HG03439 (cell line): ENCODE measurements around the gene NBAS.

Experiments used
- ATAC-seq: cut with Tn5 transposase; IDR thresholded peaks from one replicate; pipeline ENCODE4 v1.9.1; 2021; ENCODE audit warnings: mild to moderate bottlenecking, moderate library complexity; ENCODE audit not compliant: unreplicated experiment

The NBAS gene

DNA sequence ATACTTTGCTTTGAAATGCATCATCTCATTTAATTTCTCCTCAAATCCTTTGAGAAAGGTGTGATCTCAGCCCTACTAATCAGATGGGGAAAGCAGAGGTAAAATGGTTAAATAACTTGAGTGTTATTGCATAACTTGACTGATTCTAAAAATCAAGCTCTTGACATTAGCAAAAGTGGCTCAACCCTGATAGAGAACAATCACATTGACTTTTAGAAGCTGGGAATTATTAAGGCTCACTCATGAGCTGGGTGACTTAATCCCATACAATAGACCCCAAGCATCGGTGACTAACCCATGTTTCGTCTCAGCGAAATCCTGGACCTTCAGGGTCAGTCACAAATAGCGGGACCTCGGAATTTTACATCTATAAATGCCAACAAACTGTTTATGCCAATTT lies 378.9 kb downstream of the NBAS start:
- no peak for ATAC-seq

DNA sequence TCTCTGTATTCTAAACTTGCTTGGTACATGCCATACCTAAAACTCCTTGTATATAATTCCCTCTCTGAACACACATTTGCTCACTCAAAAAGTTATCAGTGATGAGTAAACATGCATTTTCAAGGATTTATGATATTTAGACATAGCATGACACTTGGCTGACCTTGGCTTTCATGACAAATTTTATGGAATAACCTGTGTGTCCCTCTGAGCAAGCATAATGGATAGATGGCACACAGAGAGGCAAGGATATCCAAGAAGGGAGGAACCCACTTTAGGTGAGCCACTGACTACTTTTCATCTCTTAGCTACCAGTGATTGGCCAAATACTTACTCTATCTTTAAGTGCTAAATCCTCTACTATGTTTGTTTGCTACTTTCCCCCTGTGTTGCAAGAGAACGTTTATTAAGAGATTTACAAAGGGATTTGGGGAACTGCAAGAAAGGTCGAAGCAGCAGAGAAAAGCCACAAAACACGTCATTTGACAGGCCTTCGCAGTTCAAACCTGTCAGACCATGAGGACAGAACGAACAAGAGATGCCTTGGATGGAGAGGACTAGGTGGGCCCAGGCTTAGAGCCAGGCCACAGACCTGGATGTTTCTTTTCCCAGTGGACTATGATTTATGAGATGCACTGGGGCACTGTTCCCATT lies 379.9 kb downstream of the NBAS start:
- no peak for ATAC-seq

GRCh38 chr2:15180379-15180778 lies 380.8 kb downstream of the NBAS start:
- ATAC-seq: no peak

DNA sequence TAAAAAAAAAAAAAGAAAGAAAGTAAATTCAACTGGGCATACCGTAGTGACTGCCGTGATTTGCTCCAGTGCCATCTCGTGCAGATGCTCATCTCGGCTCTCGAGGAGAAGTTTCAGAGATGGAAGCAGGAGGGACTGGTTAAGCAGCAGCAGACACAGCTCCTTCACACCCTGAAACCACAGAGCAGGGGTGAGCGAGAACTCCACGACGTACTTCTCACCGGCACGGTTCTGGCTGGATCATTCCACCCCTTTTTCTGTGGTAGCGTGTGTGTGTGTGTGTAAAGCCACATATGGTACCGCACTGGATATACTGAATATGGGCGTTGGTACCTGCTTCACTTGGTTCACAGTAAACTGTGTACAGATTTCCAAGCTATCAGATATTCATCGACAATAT lies 382.2 kb downstream of the NBAS start:
- no peak for ATAC-seq

DNA sequence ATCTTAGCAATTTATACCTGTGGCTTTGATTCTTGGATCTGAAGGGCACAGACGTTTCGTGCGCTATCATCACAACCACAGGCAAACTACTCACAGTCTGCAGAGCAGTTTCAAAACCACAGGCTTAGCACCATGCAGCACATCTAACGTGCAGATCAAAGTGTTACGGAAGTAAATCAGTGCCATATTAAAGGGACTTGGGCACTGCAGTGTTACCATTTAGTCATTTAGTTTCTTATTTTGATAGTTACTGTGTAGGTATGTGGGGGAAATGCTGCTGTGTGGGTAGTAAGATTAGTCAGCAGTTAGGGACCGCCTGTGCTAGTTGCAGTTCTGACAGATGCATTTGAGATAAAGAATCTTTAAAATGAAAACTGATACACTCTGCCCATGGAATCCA lies 384.0 kb downstream of the NBAS start:
- peak; percentile 99 for ATAC-seq

GRCh38 chr2:15176604-15177003 lies 384.5 kb downstream of the NBAS start:
- ATAC-seq: no peak

- ATAC-seq: no peak
These were observed 386.6 kb downstream of the NBAS start for GRCh38 chr2:15174567-15174966.

- ATAC-seq: no peak
These were observed 387.6 kb downstream of the NBAS start for GRCh38 chr2:15173501-15173900.

DNA sequence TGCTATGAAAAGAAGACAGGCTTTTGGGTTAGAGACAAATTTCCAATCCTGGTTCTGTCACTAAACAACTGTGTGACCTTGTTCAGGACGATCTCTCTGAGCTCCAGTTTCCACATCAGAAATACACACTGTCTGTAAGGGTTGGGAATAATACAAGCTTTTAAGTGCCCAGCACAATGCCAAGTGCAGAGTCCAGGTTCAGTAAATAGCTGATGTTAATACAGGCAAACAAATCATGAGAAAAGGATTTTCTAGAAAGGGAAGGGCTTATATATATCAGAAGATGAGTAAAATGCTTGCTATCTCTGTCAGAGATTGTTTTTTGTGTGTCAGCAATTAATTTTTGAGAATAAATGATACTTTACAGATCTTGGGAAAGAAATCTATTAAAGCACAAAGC lies 388.3 kb downstream of the NBAS start:
- no peak for ATAC-seq

DNA sequence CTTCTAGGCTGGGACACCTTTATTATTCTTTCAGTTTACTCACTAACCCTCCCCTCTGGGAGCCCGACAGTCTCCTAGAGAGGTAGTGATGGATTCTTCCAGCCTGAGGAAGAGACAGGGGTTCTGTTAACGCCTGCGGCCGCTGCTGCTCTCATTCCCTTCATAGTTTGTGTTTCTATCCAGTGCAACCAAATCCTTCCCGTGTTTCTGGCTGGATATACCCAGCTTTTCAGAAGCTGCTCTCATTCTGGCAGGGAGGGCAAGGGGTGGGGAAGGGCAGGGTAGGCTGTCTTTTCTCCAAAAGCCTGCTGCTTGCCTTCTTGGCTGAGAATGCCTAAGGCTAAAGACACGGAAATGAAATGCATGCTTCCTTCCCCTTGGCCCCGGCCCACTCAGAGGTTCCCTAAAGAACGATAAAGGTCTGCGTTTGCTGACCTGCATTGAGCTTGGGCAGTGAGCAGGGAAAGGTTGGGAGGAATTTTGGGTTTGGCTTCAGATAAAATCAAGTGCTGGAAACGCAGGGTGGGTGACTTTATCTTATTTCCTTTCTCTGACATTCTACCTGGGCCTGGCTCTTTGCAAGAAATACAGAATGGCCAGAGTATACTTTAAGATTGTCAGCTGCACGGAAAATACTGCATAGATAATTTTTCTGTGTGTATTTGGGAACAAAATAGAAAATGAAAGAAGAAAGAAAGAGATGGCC lies 390.9 kb downstream of the NBAS start:
- ATAC-seq: no peak

- ATAC-seq: no peak
These were observed 391.6 kb downstream of the NBAS start for GRCh38 chr2:15169326-15170069.

- no peak for ATAC-seq
These were observed 393.0 kb downstream of the NBAS start for GRCh38 chr2:15168116-15168515.

DNA sequence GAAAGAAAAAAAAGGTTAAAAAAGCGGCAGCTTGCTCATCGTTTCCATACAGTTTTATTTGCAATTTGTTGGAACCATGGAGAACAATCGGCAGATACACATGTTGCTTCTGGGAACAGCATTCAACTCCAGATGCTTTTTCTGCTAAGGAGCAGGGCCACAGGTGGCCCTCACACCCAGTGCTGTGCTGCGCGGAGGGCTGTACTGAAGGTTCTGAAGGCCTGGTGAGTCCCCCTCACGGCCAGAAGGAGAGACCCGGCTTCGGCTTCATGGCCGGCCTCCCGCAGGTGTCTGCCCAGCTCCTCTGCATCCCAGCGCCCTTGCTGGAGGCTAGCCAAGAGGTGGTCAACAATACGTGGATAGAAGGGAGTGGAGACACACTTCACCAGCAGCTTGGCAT lies 394.3 kb downstream of the NBAS start:
- ATAC-seq: no peak

DNA sequence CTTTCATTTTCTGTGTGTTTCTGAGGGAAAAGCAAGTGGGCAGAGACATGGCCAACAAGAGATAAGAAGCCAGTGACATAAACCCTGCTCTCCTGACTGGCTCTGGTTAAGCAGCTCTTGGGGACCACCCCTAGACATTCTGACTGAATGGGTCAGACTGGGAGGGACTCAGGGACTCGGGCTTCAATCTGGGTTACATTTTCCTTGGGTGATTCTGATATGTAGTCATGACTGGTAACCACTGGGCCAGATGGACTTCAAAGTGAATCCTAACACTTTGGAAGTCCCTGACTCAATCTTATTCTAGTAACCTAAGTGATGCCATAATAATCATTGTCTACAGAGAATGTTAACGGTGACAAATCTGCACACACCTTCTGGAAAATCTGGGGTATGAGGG lies 397.8 kb downstream of the NBAS start:
- ATAC-seq: no peak

DNA sequence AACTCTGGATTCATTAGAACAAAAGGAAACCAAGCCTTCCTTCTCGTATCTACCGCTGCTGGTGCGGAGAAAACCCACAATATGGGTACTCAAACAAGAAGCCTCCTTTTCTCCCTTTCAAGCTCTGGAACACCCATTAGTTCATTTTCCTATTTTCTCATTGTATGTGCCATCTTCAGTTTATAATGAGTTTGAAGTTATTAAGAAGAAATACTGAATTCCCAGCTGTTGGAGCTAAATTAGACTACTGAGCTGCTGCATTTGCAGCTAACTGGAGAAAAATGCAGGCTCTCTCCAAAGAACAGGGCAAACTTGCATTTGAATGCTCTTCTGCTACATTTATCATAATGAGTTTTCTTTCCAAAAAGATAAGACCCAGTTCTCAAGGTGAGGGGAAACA lies 398.5 kb downstream of the NBAS start:
- no peak for ATAC-seq

DNA sequence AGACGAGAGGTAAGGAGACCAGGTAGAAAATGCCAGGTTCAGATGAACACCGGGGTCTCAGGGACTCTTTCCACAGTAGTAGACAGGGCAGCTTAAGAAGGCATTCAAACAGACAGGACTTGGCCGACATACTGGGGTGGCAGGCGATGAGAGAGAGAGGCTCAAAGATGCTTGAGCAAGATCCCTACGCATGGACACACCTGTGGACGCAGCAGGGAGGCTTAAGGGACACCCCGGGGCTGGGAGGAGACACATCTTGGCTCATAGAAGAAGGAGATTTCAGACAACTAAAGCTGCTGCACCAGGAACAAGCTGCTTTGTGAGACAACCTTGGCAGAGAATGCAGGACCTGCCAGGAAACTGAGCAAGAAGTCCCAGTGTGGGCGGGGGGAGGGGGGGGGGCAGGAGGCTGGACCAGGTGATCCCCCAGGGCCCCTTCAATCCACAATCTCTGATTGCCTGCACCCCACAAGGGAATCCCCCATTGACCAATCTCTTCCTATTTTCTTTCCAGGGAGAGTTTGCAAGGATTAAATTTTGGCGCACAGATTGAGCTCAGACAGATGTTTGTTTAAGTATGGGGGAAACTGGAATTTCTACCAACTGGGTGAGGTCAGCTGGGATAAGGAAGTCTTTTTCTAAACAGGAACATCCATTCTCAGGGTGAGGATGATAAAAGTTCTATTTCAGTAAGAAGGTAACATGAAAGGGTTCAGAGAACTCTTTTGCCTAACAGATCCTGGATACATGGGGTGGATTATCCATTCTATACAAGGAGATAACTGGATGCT lies 400.7 kb downstream of the NBAS start:
- ATAC-seq: no peak

- ATAC-seq: no peak
These were observed 401.4 kb downstream of the NBAS start for GRCh38 chr2:15159751-15160177.

DNA sequence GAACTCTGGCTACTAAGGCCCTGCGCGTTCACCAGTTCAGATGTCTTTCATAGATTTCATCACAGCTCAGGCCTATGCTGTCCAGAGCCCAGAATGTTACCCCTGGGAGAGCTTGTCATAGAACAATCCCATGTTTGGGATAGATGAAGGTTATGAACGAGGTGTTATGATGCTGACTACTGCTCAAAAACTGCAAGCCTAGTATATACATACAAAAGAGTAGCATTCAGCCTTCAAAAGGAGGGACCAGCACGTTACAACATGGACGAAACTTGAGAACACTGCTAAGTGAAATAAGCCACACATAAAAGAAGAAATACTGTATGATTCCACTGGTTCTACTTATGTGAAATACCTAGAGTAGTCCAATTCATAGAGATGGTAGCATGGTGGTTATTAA lies 401.9 kb downstream of the NBAS start:
- no peak for ATAC-seq

- ATAC-seq: no peak
These were observed 402.6 kb downstream of the NBAS start for GRCh38 chr2:15158532-15158931.

- no peak for ATAC-seq
These were observed 403.0 kb downstream of the NBAS start for GRCh38 chr2:15158100-15158499.

GRCh38 chr2:15155959-15156574 lies 405.1 kb downstream of the NBAS start:
- no peak for ATAC-seq
